ENCODE measurements around the gene SEMA5A.

GRCh38 chr5:9496801-9497200 lies 49.1 kb downstream of the SEMA5A start:
- TF ChIP-seq CTCF (IDR thresholded peaks at IDR 0.05) = no peak
- no peak for TF ChIP-seq SIN3A (IDR thresholded peaks at IDR 0.05; ENCODE audit: borderline replicate concordance, insufficient read depth, low read depth, low read length)
- TF ChIP-seq POLR2AphosphoS5 (IDR thresholded peaks at IDR 0.05; ENCODE audit: low read depth, low read length) = no peak
- TF ChIP-seq, protein P1, sequence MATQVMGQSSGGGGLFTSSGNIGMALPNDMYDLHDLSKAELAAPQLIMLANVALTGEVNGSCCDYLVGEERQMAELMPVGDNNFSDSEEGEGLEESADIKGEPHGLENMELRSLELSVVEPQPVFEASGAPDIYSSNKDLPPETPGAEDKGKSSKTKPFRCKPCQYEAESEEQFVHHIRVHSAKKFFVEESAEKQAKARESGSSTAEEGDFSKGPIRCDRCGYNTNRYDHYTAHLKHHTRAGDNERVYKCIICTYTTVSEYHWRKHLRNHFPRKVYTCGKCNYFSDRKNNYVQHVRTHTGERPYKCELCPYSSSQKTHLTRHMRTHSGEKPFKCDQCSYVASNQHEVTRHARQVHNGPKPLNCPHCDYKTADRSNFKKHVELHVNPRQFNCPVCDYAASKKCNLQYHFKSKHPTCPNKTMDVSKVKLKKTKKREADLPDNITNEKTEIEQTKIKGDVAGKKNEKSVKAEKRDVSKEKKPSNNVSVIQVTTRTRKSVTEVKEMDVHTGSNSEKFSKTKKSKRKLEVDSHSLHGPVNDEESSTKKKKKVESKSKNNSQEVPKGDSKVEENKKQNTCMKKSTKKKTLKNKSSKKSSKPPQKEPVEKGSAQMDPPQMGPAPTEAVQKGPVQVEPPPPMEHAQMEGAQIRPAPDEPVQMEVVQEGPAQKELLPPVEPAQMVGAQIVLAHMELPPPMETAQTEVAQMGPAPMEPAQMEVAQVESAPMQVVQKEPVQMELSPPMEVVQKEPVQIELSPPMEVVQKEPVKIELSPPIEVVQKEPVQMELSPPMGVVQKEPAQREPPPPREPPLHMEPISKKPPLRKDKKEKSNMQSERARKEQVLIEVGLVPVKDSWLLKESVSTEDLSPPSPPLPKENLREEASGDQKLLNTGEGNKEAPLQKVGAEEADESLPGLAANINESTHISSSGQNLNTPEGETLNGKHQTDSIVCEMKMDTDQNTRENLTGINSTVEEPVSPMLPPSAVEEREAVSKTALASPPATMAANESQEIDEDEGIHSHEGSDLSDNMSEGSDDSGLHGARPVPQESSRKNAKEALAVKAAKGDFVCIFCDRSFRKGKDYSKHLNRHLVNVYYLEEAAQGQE (IDR thresholded peaks at IDR 0.05; ENCODE audit: insufficient read depth in 1 of 2, low read depth in 2 of 2, low read length in 1 of 2) = no peak
